Mesendoderm (in vitro differentiated cells): ENCODE measurements around the gene SGK2.

Experiments
- DNase-seq: peaks from one replicate; pipeline ENCODE4 v3.0.0; 2013
- H2AK5ac ChIP-seq: 2 replicates; pipeline ENCODE4 v1.6.1; 2013; ENCODE audit warnings: low read length, inconsistent platforms
- H2BK120ac ChIP-seq: 2 replicates; pipeline ENCODE4 v1.6.1; 2013; ENCODE audit warnings: low read depth, mild to moderate bottlenecking, low read length, moderate library complexity, mixed read lengths
- H2BK15ac ChIP-seq: replicated peaks from 2 replicates; pipeline ENCODE4 v1.6.1; 2013; ENCODE audit warnings: low read depth, mild to moderate bottlenecking, moderate library complexity
- H2BK5ac ChIP-seq: 2 replicates; pipeline ENCODE4 v1.6.1; 2013; ENCODE audit warnings: low read length, inconsistent platforms
- H3K18ac ChIP-seq: 2 replicates; pipeline ENCODE4 v1.6.1; 2013; ENCODE audit warnings: mild to moderate bottlenecking, low read length, mixed read lengths
- H3K23ac ChIP-seq: one replicate; pipeline ENCODE4 v1.6.1; 2013; ENCODE audit warnings: low read length
- H3K27ac ChIP-seq: 2 replicates; pipeline ENCODE4 v1.5.1; 2013; ENCODE audit warnings: low read depth, mild to moderate bottlenecking, inconsistent platforms, low read length, moderate library complexity
- H3K27me3 ChIP-seq: 2 replicates; pipeline ENCODE4 v1.6.1; 2013; ENCODE audit warnings: low read length, control low read depth, mild to moderate bottlenecking, inconsistent platforms; ENCODE audit not compliant: insufficient read depth, poor library complexity
- H3K36me3 ChIP-seq: 2 replicates; pipeline ENCODE4 v1.6.1; 2013; ENCODE audit warnings: low read length, inconsistent platforms; ENCODE audit not compliant: control insufficient read depth, insufficient read depth
- H3K4ac ChIP-seq: one replicate; pipeline ENCODE4 v1.6.1; 2013; ENCODE audit warnings: low read depth, mild to moderate bottlenecking, low read length, moderate library complexity
- H3K4me1 ChIP-seq: 2 replicates; pipeline ENCODE4 v1.6.1; 2013; ENCODE audit warnings: low read depth, low read length, inconsistent platforms; ENCODE audit not compliant: control insufficient read depth
- H3K4me2 ChIP-seq: 2 replicates; pipeline ENCODE4 v1.6.1; 2013; ENCODE audit warnings: low read length
- H3K4me3 ChIP-seq: 2 replicates; pipeline ENCODE4 v1.5.1; 2013; ENCODE audit warnings: mild to moderate bottlenecking, low read length
- H3K56ac ChIP-seq: one replicate; pipeline ENCODE4 v1.6.1; 2013; ENCODE audit warnings: low read length
- H3K79me1 ChIP-seq: 2 replicates; pipeline ENCODE4 v1.6.1; 2013; ENCODE audit warnings: low read length, inconsistent platforms
- H3K79me2 ChIP-seq: 2 replicates; pipeline ENCODE4 v1.6.1; 2013; ENCODE audit warnings: mild to moderate bottlenecking, low read length; ENCODE audit not compliant: control insufficient read depth, insufficient read depth
- H3K9ac ChIP-seq: 2 replicates; pipeline ENCODE4 v1.6.1; 2013; ENCODE audit warnings: low read length, inconsistent platforms
- H4K5ac ChIP-seq: one replicate; pipeline ENCODE4 v1.6.1; 2013; ENCODE audit warnings: low read length
- H4K8ac ChIP-seq: one replicate; pipeline ENCODE4 v1.6.1; 2013; ENCODE audit warnings: low read depth, mild to moderate bottlenecking, control low read depth, low read length, moderate library complexity
- WGBS: extraction: QIAGEN DNeasy Blood & Tissue Kit; methylation state at CpG from one replicate; pipeline ENCODE4 v1.1.7; 2013; ENCODE audit warnings: low lambda C conversion rate, missing lambda C conversion rate; ENCODE audit not compliant: insufficient coverage; ENCODE audit errors: extremely low coverage; 5-methylcytosine and 5-hydroxymethylcytosine counted together

Gene SGK2

DNA sequence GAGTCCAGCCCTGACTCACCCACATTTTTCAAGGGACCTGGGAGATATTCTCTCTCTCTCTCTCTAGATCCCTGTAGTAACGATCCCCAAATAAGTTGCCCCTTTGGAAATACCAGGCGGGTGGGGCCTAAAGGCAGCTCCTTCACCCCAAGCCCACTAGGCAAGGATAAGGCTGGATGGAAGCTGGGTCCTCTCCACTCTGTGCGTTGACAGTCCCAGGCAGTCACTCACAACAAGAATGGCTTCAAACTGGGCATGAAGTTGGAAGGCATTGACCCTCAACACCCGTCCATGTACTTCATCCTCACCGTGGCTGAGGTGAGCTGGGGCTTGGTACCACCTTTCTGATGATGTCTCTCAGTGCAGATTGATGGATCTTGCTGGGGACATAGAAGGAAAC, 29.8 kb upstream of the SGK2 start:
- Histone ChIP-seq H3K79me1 (no peaks in the 10 kb centered on the region), H3K4me3 (no peak overlapping the region), H2BK15ac (no peak overlapping the region), H3K23ac (no peak overlapping the region), H3K79me2 (no peaks in the 10 kb centered on the region), H3K56ac (no peak overlapping the region), H4K5ac (no peak overlapping the region), H2BK120ac (no peak overlapping the region), H3K4ac (no peak overlapping the region), H3K4me1 (no peaks in the 10 kb centered on the region), H3K27me3 (no peaks in the 10 kb centered on the region), H2BK5ac (no peak overlapping the region), H3K9ac (no peak overlapping the region), H3K18ac (no peak overlapping the region), H3K27ac (no peak overlapping the region), H3K4me2 (no peak overlapping the region), H2AK5ac (no peak overlapping the region), H4K8ac (no peak overlapping the region), H3K36me3 (no peaks in the 10 kb centered on the region)
- DNase-seq: no peak
- WGBS: no CpG with 5 or more reads among the region's 5 CpGs

- Histone ChIP-seq H2BK120ac (no peak overlapping the region), H3K27me3 (no peaks in the 10 kb centered on the region), H3K4me1 (no peaks in the 10 kb centered on the region), H4K5ac (no peak overlapping the region), H3K79me1 (no peaks in the 10 kb centered on the region), H3K27ac (no peak overlapping the region), H3K36me3 (no peaks in the 10 kb centered on the region), H2BK15ac (no peak overlapping the region), H3K79me2 (no peaks in the 10 kb centered on the region), H3K4ac (no peak overlapping the region), H3K4me2 (no peak overlapping the region), H3K4me3 (no peak overlapping the region), H3K9ac (no peak overlapping the region), H2BK5ac (no peak overlapping the region), H3K18ac (no peak overlapping the region), H2AK5ac (no peak overlapping the region), H4K8ac (no peak overlapping the region), H3K23ac (no peak overlapping the region), H3K56ac (no peak overlapping the region)
- no peak for DNase-seq
- WGBS: no CpG with 5 or more reads among the region's 3 CpGs
These were observed 29.2 kb upstream of the SGK2 start for GRCh38 chr20:43529457-43530153.

DNA sequence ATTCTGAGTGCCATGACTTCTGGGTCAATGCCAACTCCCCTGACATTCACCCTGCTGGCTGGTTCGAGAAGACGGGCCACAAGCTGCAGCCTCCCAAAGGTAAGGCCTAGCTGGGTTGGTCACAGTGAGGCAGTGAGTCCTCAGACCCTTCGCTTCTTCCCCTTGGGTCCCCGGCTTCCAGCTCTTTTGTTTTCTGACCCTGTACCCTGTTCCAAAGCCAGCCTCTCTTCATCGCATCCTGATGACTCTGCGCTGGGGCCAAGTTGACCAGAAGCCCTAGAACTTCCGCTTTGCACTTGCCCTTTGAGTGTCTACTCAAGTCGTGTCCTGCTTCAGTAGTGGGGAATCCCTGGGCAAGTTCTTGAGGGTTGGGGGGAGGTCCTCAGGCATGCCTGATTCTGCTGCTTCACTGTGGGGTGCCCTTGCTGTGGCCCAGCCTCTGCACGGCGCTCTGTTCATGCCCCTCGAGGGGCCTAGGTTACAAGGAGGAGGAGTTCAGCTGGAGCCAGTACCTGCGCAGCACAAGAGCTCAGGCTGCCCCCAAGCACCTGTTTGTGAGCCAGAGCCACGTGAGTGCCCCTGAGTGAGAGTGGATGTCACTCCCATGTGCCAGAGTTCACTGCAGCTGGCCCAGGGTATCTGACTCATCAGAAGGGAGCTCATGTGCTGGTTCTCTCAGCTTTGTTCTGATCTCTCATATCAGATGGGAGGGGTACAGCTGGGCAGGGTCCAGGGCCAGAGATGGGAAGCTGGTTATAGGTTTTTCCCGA, 28.3 kb upstream of the SGK2 start:
- Histone ChIP-seq H2BK5ac (no peak overlapping the region), H3K4me1 (no peaks in the 10 kb centered on the region), H3K27me3 (no peaks in the 10 kb centered on the region), H2BK120ac (no peak overlapping the region), H3K4ac (no peak overlapping the region), H3K18ac (no peak overlapping the region), H3K4me3 (no peak overlapping the region), H4K5ac (no peak overlapping the region), H3K4me2 (no peak overlapping the region), H4K8ac (no peak overlapping the region), H3K9ac (no peak overlapping the region), H3K27ac (no peak overlapping the region), H3K23ac (no peak overlapping the region), H2BK15ac (no peak overlapping the region), H3K79me1 (no peaks in the 10 kb centered on the region), H3K56ac (no peak overlapping the region), H3K36me3 (no peaks in the 10 kb centered on the region), H3K79me2 (no peaks in the 10 kb centered on the region), H2AK5ac (no peak overlapping the region)
- WGBS: no CpG with 5 or more reads among the region's 14 CpGs
- DNase-seq: no peak

- Histone ChIP-seq H2BK120ac (no peak overlapping the region), H3K4me2 (no peak overlapping the region), H3K79me1 (no peaks in the 10 kb centered on the region), H4K5ac (no peak overlapping the region), H3K18ac (no peak overlapping the region), H2AK5ac (no peak overlapping the region), H3K56ac (no peak overlapping the region), H3K36me3 (no peaks in the 10 kb centered on the region), H2BK15ac (no peak overlapping the region), H3K4ac (no peak overlapping the region), H3K79me2 (no peaks in the 10 kb centered on the region), H3K4me1 (no peaks in the 10 kb centered on the region), H3K27me3 (no peaks in the 10 kb centered on the region), H3K23ac (no peak overlapping the region), H3K9ac (no peak overlapping the region), H2BK5ac (no peak overlapping the region), H3K4me3 (no peak overlapping the region), H4K8ac (no peak overlapping the region), H3K27ac (no peak overlapping the region)
- no peak for DNase-seq
These were observed 27.8 kb upstream of the SGK2 start for GRCh38 chr20:43531091-43531443.

- no peak overlapping the region for H3K4ac ChIP-seq
- no peak for DNase-seq
- H2BK15ac ChIP-seq: no peak overlapping the region
- no peak overlapping the region for H3K4me2 ChIP-seq
- H3K27me3 ChIP-seq: no peaks in the 10 kb centered on the region
- no peak overlapping the region for H3K18ac ChIP-seq
- no peak overlapping the region for H2BK5ac ChIP-seq
- no peak overlapping the region for H3K23ac ChIP-seq
- no peak overlapping the region for H2AK5ac ChIP-seq
- WGBS: no CpG with 5 or more reads among the region's 9 CpGs
- no peaks in the 10 kb centered on the region for H3K36me3 ChIP-seq
- no peaks in the 10 kb centered on the region for H3K79me2 ChIP-seq
- H4K5ac ChIP-seq: no peak overlapping the region
- H3K4me3 ChIP-seq: no peak overlapping the region
- no peaks in the 10 kb centered on the region for H3K4me1 ChIP-seq
- no peak overlapping the region for H3K27ac ChIP-seq
- H3K9ac ChIP-seq: no peak overlapping the region
- H2BK120ac ChIP-seq: no peak overlapping the region
- no peak overlapping the region for H4K8ac ChIP-seq
- H3K79me1 ChIP-seq: no peaks in the 10 kb centered on the region
- H3K56ac ChIP-seq: no peak overlapping the region
These were observed 26.3 kb upstream of the SGK2 start for GRCh38 chr20:43532416-43533055.
